ENCODE data around the gene ADRA2B. TPM values are rescaled to one million over a fixed set of nuclear protein-coding genes. Genes with fewer than 3 reads are reported as not detected.

The ADRA2B gene
- total RNA-seq, 1 experiment from 2014 or later: not detected

GRCh38 chr2:96104487-96104861, 11.9 kb downstream of the ADRA2B start:
- Histone ChIP-seq H3K9me3 (ENCODE audit: low read depth, low read length, poor library complexity, severe bottlenecking) (no peaks in the 10 kb centered on the region), H3K36me3 (ENCODE audit: insufficient read depth, low read length, poor library complexity, severe bottlenecking) (no peaks in the 10 kb centered on the region), H3K27ac (ENCODE audit: low read depth, low read length, poor library complexity, severe bottlenecking) (no peak overlapping the region), H3K27me3 (replicated peaks; ENCODE audit: insufficient read depth, low read depth, low read length, poor library complexity) (no peaks in the 10 kb centered on the region), H3K4me3 (ENCODE audit: low read depth, low read length, poor library complexity, severe bottlenecking) (no peak overlapping the region), H3K4me1 (ENCODE audit: insufficient read depth, low read length, poor library complexity, severe bottlenecking) (no peaks in the 10 kb centered on the region)
- POLR2A ChIA-PET (ENCODE audit: low non-redundant PET): no interaction called here
- no TSS peak for BruUV-seq (replicated peaks)
- CTCF ChIA-PET: no interaction called here
- DNase-seq (ENCODE audit: low spot score): no peak
- no peak for TF ChIP-seq EZH2 (IDR thresholded peaks at IDR 0.05; ENCODE audit: borderline replicate concordance, low read depth, low read length, poor library complexity, severe bottlenecking)
- no peak for TF ChIP-seq CTCF (conservative IDR thresholded peaks at IDR 0.05; ENCODE audit: low read depth, low read length)
- intact Hi-C loops (cut with micrococcal nuclease; ENCODE audit: unreplicated experiment): no loop called here

- intact Hi-C loops (cut with micrococcal nuclease; ENCODE audit: unreplicated experiment): no loop called here
- Histone ChIP-seq H3K9me3 (ENCODE audit: low read depth, low read length, poor library complexity, severe bottlenecking) (no peaks in the 10 kb centered on the region), H3K27ac (ENCODE audit: low read depth, low read length, poor library complexity, severe bottlenecking) (no peak overlapping the region), H3K4me3 (ENCODE audit: low read depth, low read length, poor library complexity, severe bottlenecking) (no peak overlapping the region), H3K27me3 (replicated peaks; ENCODE audit: insufficient read depth, low read depth, low read length, poor library complexity) (no peaks in the 10 kb centered on the region), H3K4me1 (ENCODE audit: insufficient read depth, low read length, poor library complexity, severe bottlenecking) (no peaks in the 10 kb centered on the region), H3K36me3 (ENCODE audit: insufficient read depth, low read length, poor library complexity, severe bottlenecking) (no peaks in the 10 kb centered on the region)
- ChIA-PET CTCF (no interaction called here), POLR2A (ENCODE audit: low non-redundant PET) (no interaction called here)
- no TSS peak for BruUV-seq (replicated peaks)
- DNase-seq (ENCODE audit: low spot score): no peak
- TF ChIP-seq EZH2 (IDR thresholded peaks at IDR 0.05; ENCODE audit: borderline replicate concordance, low read depth, low read length, poor library complexity, severe bottlenecking) (no peak), CTCF (conservative IDR thresholded peaks at IDR 0.05; ENCODE audit: low read depth, low read length) (no peak)
Measured at GRCh38 chr2:96103761-96104486, 12.4 kb downstream of the ADRA2B start.

GRCh38 chr2:96103187-96103601, 13.2 kb downstream of the ADRA2B start:
- BruUV-seq (replicated peaks): no TSS peak
- ChIA-PET CTCF (no interaction called here), POLR2A (ENCODE audit: low non-redundant PET) (no interaction called here)
- Histone ChIP-seq H3K4me3 (ENCODE audit: low read depth, low read length, poor library complexity, severe bottlenecking) (no peak overlapping the region), H3K4me1 (ENCODE audit: insufficient read depth, low read length, poor library complexity, severe bottlenecking) (no peaks in the 10 kb centered on the region), H3K27me3 (replicated peaks; ENCODE audit: insufficient read depth, low read depth, low read length, poor library complexity) (no peaks in the 10 kb centered on the region), H3K9me3 (ENCODE audit: low read depth, low read length, poor library complexity, severe bottlenecking) (no peaks in the 10 kb centered on the region), H3K36me3 (ENCODE audit: insufficient read depth, low read length, poor library complexity, severe bottlenecking) (no peaks in the 10 kb centered on the region), H3K27ac (ENCODE audit: low read depth, low read length, poor library complexity, severe bottlenecking) (no peak overlapping the region)
- intact Hi-C loops (cut with micrococcal nuclease; ENCODE audit: unreplicated experiment): no loop called here
- DNase-seq (ENCODE audit: low spot score): no peak
- no peak for TF ChIP-seq EZH2 (IDR thresholded peaks at IDR 0.05; ENCODE audit: borderline replicate concordance, low read depth, low read length, poor library complexity, severe bottlenecking)
- no peak for TF ChIP-seq CTCF (conservative IDR thresholded peaks at IDR 0.05; ENCODE audit: low read depth, low read length)
